Astrocyte (in vitro differentiated cells and primary cell): ENCODE measurements around the gene MIDN.

Source experiments
- EZH2 ChIP-seq: IDR thresholded peaks from 2 replicates; pipeline ENCODE4 v1.6.1; 2012; ENCODE audit warnings: mild to moderate bottlenecking, low read length, inconsistent platforms; ENCODE audit not compliant: insufficient read depth
- TF ChIP-seq, protein P1 (sequence below): IDR thresholded peaks from 2 replicates; pipeline ENCODE4 v1.5.1; 2011; ENCODE audit warnings: low read depth, mild to moderate bottlenecking, inconsistent platforms, low read length, moderate library complexity; ENCODE audit not compliant: insufficient read depth

- TF ChIP-seq, protein P1, sequence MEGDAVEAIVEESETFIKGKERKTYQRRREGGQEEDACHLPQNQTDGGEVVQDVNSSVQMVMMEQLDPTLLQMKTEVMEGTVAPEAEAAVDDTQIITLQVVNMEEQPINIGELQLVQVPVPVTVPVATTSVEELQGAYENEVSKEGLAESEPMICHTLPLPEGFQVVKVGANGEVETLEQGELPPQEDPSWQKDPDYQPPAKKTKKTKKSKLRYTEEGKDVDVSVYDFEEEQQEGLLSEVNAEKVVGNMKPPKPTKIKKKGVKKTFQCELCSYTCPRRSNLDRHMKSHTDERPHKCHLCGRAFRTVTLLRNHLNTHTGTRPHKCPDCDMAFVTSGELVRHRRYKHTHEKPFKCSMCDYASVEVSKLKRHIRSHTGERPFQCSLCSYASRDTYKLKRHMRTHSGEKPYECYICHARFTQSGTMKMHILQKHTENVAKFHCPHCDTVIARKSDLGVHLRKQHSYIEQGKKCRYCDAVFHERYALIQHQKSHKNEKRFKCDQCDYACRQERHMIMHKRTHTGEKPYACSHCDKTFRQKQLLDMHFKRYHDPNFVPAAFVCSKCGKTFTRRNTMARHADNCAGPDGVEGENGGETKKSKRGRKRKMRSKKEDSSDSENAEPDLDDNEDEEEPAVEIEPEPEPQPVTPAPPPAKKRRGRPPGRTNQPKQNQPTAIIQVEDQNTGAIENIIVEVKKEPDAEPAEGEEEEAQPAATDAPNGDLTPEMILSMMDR: no peak
- no peak for TF ChIP-seq EZH2
Observed at GRCh38 chr19:1288226-1288612, 39.8 kb downstream of the MIDN start.
